Measurements from ENCODE around the gene GAK. TPM values are rescaled to one million over a fixed set of nuclear protein-coding genes. Genes with fewer than 3 reads are reported as not detected.

GAK gene
- total RNA-seq, 4 donors from 2014 or later: 64.8 to 73.9 (median 70.6) TPM

- DNase-seq (ENCODE audit: extremely low spot score): no peak
- H3K27me3 ChIP-seq: no peaks in the 10 kb centered on the region
- H3K9me3 ChIP-seq: no peaks in the 10 kb centered on the region
- peaks cover 10 to 95% (median 73%) of the 10 kb centered on the region in 4 donors for H3K36me3 ChIP-seq
- H3K4me1 ChIP-seq: no peaks in the 10 kb centered on the region
- WGBS: 89% methylated on average over 6 of the region's 24 CpGs
- TF ChIP-seq, protein P1, sequence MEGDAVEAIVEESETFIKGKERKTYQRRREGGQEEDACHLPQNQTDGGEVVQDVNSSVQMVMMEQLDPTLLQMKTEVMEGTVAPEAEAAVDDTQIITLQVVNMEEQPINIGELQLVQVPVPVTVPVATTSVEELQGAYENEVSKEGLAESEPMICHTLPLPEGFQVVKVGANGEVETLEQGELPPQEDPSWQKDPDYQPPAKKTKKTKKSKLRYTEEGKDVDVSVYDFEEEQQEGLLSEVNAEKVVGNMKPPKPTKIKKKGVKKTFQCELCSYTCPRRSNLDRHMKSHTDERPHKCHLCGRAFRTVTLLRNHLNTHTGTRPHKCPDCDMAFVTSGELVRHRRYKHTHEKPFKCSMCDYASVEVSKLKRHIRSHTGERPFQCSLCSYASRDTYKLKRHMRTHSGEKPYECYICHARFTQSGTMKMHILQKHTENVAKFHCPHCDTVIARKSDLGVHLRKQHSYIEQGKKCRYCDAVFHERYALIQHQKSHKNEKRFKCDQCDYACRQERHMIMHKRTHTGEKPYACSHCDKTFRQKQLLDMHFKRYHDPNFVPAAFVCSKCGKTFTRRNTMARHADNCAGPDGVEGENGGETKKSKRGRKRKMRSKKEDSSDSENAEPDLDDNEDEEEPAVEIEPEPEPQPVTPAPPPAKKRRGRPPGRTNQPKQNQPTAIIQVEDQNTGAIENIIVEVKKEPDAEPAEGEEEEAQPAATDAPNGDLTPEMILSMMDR (IDR thresholded peaks at IDR 0.05): no peak
- TF ChIP-seq POLR2A (IDR thresholded peaks at IDR 0.05; ENCODE audit: low read depth) (no peak), EP300 (IDR thresholded peaks at IDR 0.05) (no peak), POLR2AphosphoS5 (IDR thresholded peaks at IDR 0.05) (no peak)
- no peak overlapping the region for H3K4me3 ChIP-seq
- no peak overlapping the region for H3K27ac ChIP-seq (replicated peaks in 1 of 4)
- intact Hi-C loops (cut with DNase I): no loop called here
These were observed 27.4 kb upstream of the GAK start for GRCh38 chr4:959338-960139.

- intact Hi-C loops (cut with DNase I): no loop called here
- TF ChIP-seq POLR2AphosphoS5 (IDR thresholded peaks at IDR 0.05) (no peak), POLR2A (IDR thresholded peaks at IDR 0.05; ENCODE audit: low read depth) (no peak), EP300 (IDR thresholded peaks at IDR 0.05) (no peak)
- TF ChIP-seq, protein P1 (IDR thresholded peaks at IDR 0.05): no peak
- 83% methylated on average over 16 of the region's 17 CpGs for WGBS
These were observed 26.7 kb upstream of the GAK start for GRCh38 chr4:958696-959337.

GRCh38 chr4:958314-958665 lies 26.2 kb upstream of the GAK start:
- DNase-seq (ENCODE audit: extremely low spot score): no peak
- Histone ChIP-seq H3K27ac (replicated peaks in 1 of 4) (no peak overlapping the region), H3K9me3 (no peaks in the 10 kb centered on the region), H3K27me3 (no peaks in the 10 kb centered on the region), H3K4me3 (no peak overlapping the region), H3K36me3 (peaks cover 13 to 98% (median 80%) of the 10 kb centered on the region in 4 donors), H3K4me1 (no peaks in the 10 kb centered on the region)
- WGBS: 92% methylated on average over 5 of the region's 17 CpGs
- intact Hi-C loops (cut with DNase I): no loop called here
- TF ChIP-seq, protein P1 (IDR thresholded peaks at IDR 0.05): no peak
- TF ChIP-seq EP300 (IDR thresholded peaks at IDR 0.05): no peak

More at GRCh38 chr4:958696-959337, 26.7 kb upstream of the GAK start:
- DNase-seq (ENCODE audit: extremely low spot score): no peak
- Histone ChIP-seq H3K27me3 (no peaks in the 10 kb centered on the region), H3K36me3 (peaks cover 13 to 97% (median 77%) of the 10 kb centered on the region in 4 donors), H3K9me3 (no peaks in the 10 kb centered on the region), H3K27ac (replicated peaks in 1 of 4) (no peak overlapping the region), H3K4me1 (no peaks in the 10 kb centered on the region), H3K4me3 (no peak overlapping the region)

GRCh38 chr4:957581-958313 lies 25.6 kb upstream of the GAK start:
- Histone ChIP-seq H3K4me1 (no peaks in the 10 kb centered on the region), H3K9me3 (no peaks in the 10 kb centered on the region), H3K27ac (replicated peaks in 1 of 4) (no peak overlapping the region), H3K27me3 (no peaks in the 10 kb centered on the region), H3K4me3 (no peak overlapping the region), H3K36me3 (peaks cover 13 to 98% (median 82%) of the 10 kb centered on the region in 4 donors)
- no peak for DNase-seq (ENCODE audit: extremely low spot score)
- WGBS: 91% methylated on average over 43 of the region's 45 CpGs
- TF ChIP-seq POLR2A (IDR thresholded peaks at IDR 0.05; ENCODE audit: low read depth): no peak
- TF ChIP-seq, protein P1 (IDR thresholded peaks at IDR 0.05): no peak
- TF ChIP-seq POLR2AphosphoS5 (IDR thresholded peaks at IDR 0.05): no peak
- no peak for TF ChIP-seq EP300 (IDR thresholded peaks at IDR 0.05)
- intact Hi-C loops (cut with DNase I): no loop called here

Measured in esophagus muscularis mucosa (tissue), 4 donors.